T-helper 2 cell treated with Interferon-gamma antibody and Interleukin-4, amounts not matched to agents 5 μg/mL and 100 μg/mL, for 36 hours (primary cell): ENCODE measurements around the gene NSMCE4A.
"Not testable (repeated sequence)": the region's sequence is repeated elsewhere in the genome, so short reads cannot be mapped to it uniquely, and the experiment has no call there.

Experiments used
- DNase-seq: peaks from one replicate; pipeline ENCODE4 v3.0.0; 2021; ENCODE audit warnings: low spot score
- H3K27ac Mint-ChIP-seq: one replicate; pipeline ENCODE4 v1.8.0; 2021; ENCODE audit warnings: mild to moderate bottlenecking, mixed read lengths
- H3K27me3 Mint-ChIP-seq: one replicate; pipeline ENCODE4 v1.8.0; 2021; ENCODE audit warnings: low read depth, mixed read lengths
- H3K36me3 Mint-ChIP-seq: one replicate; pipeline ENCODE4 v1.8.0; 2021; ENCODE audit warnings: low read depth, mixed read lengths
- H3K4me1 Mint-ChIP-seq: one replicate; pipeline ENCODE4 v1.8.0; 2021; ENCODE audit warnings: low read depth, mixed read lengths
- H3K4me3 Mint-ChIP-seq: one replicate; pipeline ENCODE4 v1.8.0; 2022; ENCODE audit warnings: mild to moderate bottlenecking, moderate library complexity, mixed read lengths
- H3K9me3 Mint-ChIP-seq: one replicate; pipeline ENCODE4 v1.8.0; 2021; ENCODE audit warnings: mixed read lengths

NSMCE4A gene

DNA sequence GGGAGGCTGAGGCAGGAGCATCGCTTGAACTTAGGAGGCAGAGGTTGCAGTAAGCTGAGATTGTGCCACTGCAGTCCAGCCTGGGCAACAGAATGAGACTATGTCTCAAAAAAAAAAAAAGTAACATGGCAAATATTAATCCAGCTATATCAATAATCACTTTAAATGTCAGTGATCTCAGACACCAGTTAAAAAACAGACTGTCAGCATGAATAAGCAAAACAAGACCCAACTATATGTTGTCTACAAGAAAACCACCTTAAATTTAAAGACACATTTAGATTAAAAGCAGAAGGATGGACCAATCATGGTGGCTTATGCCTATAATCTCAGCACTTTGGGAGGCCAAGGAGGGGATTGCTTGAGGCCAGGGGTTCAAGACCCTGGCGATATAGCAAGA is 38.7 kb downstream of the NSMCE4A start:
- peaks cover 18% of the 10 kb centered on the region for H3K27me3 Mint-ChIP-seq
- H3K4me1 Mint-ChIP-seq = peaks cover 2% of the 10 kb centered on the region
- no peak for DNase-seq
- H3K27ac Mint-ChIP-seq = no peak overlapping the region
- no peaks in the 10 kb centered on the region for H3K9me3 Mint-ChIP-seq
- H3K4me3 Mint-ChIP-seq = no peak overlapping the region
- H3K36me3 Mint-ChIP-seq = no peaks in the 10 kb centered on the region

DNA sequence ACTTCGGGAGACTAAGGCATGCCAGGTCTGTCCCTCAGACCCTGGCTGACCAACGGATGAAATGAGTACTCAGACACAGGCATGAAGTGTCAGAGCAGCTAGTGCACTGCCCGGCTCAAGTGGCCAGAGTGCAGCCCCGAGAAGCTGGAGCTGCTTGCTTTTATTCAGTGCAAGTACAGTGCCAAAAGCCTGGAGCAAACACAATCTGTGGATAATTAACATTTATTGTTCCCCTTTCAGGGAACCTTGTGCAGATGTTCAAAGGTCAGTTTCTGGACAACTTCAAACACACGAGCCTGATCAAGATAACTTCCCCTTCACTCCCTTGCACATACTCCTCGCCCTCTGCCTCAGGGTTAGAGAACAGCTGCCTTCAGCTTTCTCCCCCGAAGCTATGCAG is 39.3 kb downstream of the NSMCE4A start:
- peaks cover 15% of the 10 kb centered on the region for H3K27me3 Mint-ChIP-seq
- H3K4me3 Mint-ChIP-seq = no peak overlapping the region
- no peaks in the 10 kb centered on the region for H3K9me3 Mint-ChIP-seq
- H3K27ac Mint-ChIP-seq = no peak overlapping the region
- no peaks in the 10 kb centered on the region for H3K36me3 Mint-ChIP-seq
- no peak for DNase-seq
- peaks cover 2% of the 10 kb centered on the region for H3K4me1 Mint-ChIP-seq

DNA sequence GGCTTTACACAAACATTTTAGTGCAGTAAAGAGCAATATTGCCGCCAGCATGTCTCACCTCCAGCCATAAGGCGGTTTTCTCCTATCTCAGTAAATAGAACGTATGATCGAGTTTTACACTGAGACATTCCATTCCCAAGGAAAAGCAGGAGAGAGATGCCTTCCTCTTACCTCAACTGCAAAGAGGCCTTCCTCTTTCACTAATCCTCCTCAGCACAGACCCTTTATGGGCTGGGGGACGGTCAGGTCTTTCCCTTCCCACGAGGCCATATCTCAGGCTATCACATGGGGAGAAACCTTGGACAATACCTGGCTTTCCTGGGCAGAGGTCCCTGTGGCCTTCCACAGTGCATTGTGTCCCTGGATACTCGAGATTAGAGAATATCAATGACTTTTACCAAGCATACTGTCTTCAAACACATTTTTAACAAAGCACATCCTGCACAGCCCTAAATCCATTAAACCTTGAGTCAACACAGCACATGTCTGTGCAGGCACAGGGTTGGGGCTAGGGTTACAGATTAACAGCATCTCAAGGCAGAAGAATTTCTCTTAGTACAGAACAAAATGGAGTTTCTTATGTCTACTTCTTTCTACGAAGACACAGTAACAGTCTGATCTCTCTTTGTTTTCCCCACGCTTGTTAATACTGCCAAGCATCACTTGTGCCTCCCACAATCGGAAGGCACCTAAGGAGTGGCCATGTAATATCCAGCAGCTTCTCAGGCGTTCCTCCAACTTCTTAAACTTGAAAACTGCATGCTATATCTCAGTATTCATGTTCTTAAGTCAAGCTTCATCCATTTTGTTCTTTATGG is 44.5 kb downstream of the NSMCE4A start:
- not testable (repeated sequence) for H3K27me3 Mint-ChIP-seq, H3K27ac Mint-ChIP-seq, H3K9me3 Mint-ChIP-seq, H3K4me3 Mint-ChIP-seq, H3K36me3 Mint-ChIP-seq, DNase-seq
- peaks cover 13% of the 10 kb centered on the region for H3K4me1 Mint-ChIP-seq

DNA sequence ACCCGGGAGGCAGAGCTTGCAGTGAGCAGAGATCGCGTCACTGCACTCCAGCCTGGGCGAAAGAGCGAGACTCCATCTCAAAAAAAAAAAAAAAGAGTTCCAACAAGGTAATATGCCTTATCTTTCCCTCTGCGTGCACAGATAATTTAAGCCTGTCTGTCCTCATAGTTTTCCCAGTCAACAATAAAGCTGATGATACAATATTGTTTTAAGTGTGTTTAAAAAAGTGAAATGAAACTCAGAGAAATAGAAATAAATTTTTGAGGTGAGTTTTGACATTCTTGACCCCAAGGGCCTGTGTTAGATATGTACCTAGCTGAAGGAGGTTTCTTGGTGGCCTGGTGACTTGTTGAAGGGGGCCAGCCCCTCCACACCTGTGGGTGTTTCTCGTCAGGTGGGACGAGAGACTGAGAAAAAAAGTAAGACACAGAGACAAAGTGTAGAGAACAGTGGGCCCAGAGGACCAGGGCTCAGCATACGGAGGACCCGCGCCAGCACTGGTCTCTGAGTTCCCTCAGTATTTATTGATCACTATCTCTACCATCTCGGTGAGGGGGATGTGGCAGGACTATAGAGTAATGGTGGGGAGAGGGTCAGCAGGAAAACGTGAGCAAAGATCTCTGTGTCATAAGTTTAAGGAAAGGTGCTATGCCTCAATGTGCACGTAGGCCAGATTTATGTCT is 45.3 kb downstream of the NSMCE4A start:
- H3K27ac Mint-ChIP-seq = peak overlapping the region; percentile 41
- H3K36me3 Mint-ChIP-seq, H3K9me3 Mint-ChIP-seq: not testable (repeated sequence)

DNA sequence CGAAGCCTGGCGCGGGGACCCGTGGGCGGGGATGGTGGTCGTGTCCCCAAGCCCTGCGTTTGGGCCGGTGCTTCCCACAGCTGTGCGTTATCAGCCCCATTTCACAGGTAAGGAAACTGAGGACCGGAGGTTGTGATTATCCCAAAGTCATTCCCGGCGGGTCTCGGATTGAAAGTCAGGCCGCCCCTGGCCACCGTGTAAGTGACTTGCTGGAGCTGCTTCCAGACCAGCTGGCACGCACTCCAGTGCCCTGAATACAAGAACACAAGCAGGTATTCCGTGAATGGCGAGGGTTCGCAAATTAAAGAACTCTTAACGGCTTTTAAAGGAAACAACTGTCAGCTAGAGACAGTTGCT is 46.5 kb downstream of the NSMCE4A start:
- peak; percentile 8 for DNase-seq
- Mint-ChIP-seq H3K27ac (peak overlapping the region; percentile 98), H3K9me3 (no peaks in the 10 kb centered on the region), H3K4me1 (peaks cover 16% of the 10 kb centered on the region), H3K27me3 (no peaks in the 10 kb centered on the region), H3K4me3 (peak overlapping the region; percentile 86), H3K36me3 (peaks cover 1% of the 10 kb centered on the region)

More for the DNA sequence above, 45.3 kb downstream of the NSMCE4A start:
- peaks cover 16% of the 10 kb centered on the region for H3K4me1 Mint-ChIP-seq
- H3K4me3 Mint-ChIP-seq = peak overlapping the region; percentile 61
- not testable (repeated sequence) for DNase-seq, H3K27me3 Mint-ChIP-seq

DNA sequence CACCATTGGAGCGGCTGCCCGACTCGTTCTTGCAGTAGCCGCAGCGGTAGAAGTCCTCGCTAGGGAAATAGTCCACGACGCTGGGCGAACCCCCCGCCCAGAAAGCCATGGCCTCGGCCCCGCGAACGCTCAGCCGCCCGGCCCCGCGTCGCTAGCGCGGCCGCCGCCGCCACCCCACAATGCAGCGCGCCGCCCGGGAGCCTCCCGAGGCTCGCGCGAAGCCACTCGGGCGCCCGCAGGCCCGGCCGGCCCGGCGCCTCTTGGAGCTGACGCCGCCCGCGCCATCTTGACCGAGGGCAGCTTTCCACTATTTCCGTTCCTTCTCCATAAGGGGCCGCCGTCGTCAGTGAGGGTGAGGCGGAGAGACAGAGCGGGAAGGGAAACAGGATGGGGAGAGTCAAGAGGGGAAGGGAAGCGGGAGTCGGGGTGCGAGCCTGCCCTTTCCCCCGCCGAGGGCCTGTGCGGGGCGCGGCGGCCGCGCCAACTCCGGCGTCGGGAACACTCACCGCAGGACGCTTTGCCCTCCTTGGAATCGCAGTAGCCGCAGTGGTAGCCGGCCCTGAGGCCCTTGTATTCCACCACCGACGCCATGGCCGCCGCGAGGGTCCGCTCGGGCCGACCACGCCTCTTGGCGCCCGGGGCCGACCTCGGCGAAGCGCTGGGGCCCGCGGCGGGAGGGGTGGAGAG is 47.0 kb downstream of the NSMCE4A start, which contains the start of gene ATE1:
ATE1 (minus strand) TSS at position 191 of the 687 bp plus-strand sequence; CDS start at position 109, 82 bp downstream.
- peak; percentile 81 for DNase-seq
- peak within 1 kb of the TSS; percentile 90 for H3K4me3 Mint-ChIP-seq
- H3K27ac Mint-ChIP-seq = peak within 1 kb of the TSS; percentile 98
- H3K9me3 Mint-ChIP-seq = no peaks in the 10 kb centered on the region
- peaks cover 3% of the 10 kb centered on the region for H3K36me3 Mint-ChIP-seq
- H3K27me3 Mint-ChIP-seq = no peaks in the 10 kb centered on the region
- peaks cover 16% of the 10 kb centered on the region for H3K4me1 Mint-ChIP-seq

DNA sequence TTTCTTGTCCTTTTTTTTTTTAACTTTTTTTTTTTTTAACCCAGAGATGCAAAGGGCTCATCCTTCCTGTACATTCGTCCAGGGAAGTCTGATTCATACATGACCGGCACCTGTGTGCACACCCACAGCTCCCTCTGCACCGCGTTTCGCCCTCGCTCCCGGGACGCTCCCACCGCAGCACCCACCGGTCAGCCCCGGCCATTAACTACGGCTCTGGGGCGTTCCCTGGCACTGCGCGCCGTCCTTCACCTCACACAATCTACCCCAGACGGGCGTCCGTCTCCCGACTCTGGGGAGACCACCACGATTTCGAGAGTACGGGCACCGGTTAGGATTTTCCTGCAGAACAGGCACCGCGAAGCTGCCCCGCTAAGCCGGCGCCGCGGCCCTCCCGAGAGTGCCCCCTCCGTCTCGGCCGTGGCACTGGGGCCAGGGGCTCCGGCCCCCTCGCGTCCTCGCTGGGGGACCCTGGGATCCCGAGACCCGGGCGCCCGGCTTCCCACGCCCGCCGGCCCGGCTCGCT is 47.6 kb downstream of the NSMCE4A start:
- Mint-ChIP-seq H3K27ac (peak overlapping the region; percentile 84), H3K36me3 (peaks cover 8% of the 10 kb centered on the region), H3K9me3 (no peaks in the 10 kb centered on the region), H3K4me1 (peaks cover 16% of the 10 kb centered on the region), H3K27me3 (no peaks in the 10 kb centered on the region), H3K4me3 (peak overlapping the region; percentile 80)
- peak; percentile 56 for DNase-seq

DNA sequence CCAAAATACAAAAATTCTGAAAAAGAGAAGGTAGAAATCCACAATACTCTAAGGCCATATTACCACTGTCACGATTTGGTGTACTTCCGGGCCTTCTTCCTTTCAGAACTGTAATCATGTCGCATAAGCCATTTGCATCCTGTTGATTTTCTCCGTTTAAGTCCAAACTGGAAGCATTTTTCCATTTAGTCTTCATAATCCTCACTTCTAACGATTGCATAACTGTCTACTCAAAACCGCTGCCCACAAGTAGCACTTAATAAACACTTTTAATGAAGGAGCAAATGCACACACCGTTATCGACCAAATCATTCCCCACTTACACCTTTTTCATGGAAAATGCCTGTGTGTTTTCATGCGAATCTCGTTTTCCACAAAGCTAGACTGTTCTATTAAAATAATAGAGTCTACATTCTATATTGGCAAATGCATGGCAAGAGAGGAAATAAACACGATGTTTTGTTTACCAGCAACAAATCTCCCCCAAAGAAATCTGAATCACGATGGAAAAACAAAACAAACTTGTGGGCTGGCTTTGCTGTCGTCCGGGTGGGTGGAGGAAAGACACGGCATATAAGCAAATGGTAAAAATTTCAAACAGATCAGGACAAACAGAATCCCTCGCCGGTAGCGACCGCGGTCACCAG is 48.2 kb downstream of the NSMCE4A start:
- H3K9me3 Mint-ChIP-seq = no peaks in the 10 kb centered on the region

DNA sequence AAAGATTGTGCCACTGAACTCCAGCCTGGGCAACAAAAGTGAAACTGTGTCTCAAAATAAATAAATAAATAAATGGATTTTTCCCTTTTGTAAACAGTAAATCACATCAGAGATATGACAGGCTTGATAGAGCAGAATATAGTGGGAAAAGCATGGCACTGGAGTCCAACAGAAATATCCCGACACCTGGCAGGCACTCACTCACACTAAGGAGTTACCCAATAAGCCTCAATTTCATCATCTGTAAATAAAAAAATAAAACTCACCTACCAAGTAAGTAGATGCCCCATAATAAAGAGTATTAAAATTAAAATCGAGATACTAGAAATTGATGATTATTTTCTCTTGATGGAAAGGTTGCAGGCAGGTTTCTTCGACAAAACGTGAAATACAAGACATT is 48.9 kb downstream of the NSMCE4A start:
- Mint-ChIP-seq H3K27ac (no peak overlapping the region), H3K4me1 (peaks cover 14% of the 10 kb centered on the region), H3K36me3 (peaks cover 8% of the 10 kb centered on the region), H3K27me3 (no peaks in the 10 kb centered on the region), H3K4me3 (peak overlapping the region; percentile 12), H3K9me3 (no peaks in the 10 kb centered on the region)
- DNase-seq = no peak

More for the DNA sequence above, 48.2 kb downstream of the NSMCE4A start:
- no peak for DNase-seq
- Mint-ChIP-seq H3K4me3 (peak overlapping the region; percentile 80), H3K36me3 (peaks cover 8% of the 10 kb centered on the region), H3K27ac (peak overlapping the region; percentile 84), H3K4me1 (peaks cover 15% of the 10 kb centered on the region), H3K27me3 (no peaks in the 10 kb centered on the region)

DNA sequence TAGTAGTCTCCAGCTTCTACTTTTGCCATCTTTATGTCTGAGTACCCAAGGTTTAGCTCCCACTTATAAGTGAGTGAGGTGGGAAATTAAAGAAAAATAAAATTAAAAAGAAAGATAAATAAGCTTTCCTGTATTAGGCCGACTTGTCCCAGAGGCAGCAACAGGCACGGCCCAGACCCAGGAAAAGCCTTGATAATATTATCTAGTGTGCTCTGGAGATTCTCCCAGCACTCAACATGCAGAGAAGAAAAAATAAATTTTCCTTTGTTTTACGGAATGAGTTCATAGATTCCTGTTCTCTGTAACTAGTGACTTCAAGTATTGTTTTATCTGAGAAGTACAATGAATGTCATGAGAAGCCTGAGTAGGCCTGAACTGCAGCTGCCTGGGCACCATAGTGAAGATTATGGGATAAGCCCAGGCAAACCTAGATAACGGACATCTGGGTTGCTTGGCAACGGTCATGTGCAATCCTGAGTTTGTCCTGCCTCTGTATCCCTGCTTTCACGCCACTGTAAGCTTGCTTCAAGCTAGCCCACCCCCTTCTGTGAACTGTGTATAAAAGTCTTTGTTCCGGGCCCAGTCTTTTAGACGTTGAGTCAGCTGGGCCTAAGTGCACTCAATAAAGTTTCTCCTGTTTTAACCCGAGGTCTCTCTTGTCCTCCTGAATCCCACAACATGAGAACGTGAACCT is 53.6 kb downstream of the NSMCE4A start:
- peaks cover 28% of the 10 kb centered on the region for H3K36me3 Mint-ChIP-seq
- H3K9me3 Mint-ChIP-seq = no peaks in the 10 kb centered on the region
- no peak for DNase-seq
- H3K27ac Mint-ChIP-seq = no peak overlapping the region
- H3K4me3 Mint-ChIP-seq = no peak overlapping the region
- no peaks in the 10 kb centered on the region for H3K27me3 Mint-ChIP-seq
- peaks cover 9% of the 10 kb centered on the region for H3K4me1 Mint-ChIP-seq

DNA sequence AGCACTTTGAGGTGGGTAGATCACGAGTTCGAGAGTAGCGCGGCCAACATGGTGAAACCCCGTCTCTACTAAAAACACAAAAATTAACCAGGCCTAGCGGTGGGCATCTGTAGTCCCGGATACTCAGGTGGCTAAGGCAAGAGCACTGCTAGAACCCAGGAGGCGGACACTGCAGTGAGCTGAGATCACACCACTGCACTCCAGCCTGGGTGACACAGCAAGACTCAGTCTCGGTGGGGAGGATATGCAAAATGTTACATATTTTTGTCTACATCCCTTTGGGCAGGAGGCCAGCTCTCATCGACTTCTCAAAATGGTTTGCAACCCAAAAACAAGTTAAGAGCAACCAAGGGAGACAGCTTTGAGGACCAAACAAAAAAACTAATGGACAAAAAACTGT is 55.4 kb downstream of the NSMCE4A start:
- Mint-ChIP-seq H3K4me3 (no peak overlapping the region), H3K27ac (no peak overlapping the region), H3K4me1 (peaks cover 7% of the 10 kb centered on the region), H3K9me3 (no peaks in the 10 kb centered on the region), H3K27me3 (no peaks in the 10 kb centered on the region), H3K36me3 (peaks cover 30% of the 10 kb centered on the region)
- no peak for DNase-seq

DNA sequence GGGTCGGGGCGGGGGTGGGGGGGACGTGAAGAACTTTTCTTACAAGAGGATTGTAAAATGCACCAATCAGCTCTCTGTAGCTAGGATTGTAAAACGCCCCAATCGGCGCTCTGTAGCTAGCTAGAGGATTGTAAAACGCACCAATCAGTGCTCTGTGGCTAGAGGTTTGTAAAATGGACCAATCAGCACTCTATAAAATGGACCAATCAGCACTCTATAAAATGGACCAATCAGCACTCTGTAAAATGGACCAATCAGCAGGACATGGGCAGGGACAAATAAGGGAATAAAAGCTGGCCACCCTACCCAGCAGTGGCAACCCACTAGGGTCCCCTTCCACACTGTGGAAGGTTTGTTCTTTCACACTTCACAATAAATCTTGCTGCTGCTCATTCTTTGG is 56.2 kb downstream of the NSMCE4A start:
- not testable (repeated sequence) for H3K9me3 Mint-ChIP-seq, H3K4me3 Mint-ChIP-seq, H3K4me1 Mint-ChIP-seq, H3K27ac Mint-ChIP-seq, DNase-seq, H3K27me3 Mint-ChIP-seq
- H3K36me3 Mint-ChIP-seq = peaks cover 34% of the 10 kb centered on the region

DNA sequence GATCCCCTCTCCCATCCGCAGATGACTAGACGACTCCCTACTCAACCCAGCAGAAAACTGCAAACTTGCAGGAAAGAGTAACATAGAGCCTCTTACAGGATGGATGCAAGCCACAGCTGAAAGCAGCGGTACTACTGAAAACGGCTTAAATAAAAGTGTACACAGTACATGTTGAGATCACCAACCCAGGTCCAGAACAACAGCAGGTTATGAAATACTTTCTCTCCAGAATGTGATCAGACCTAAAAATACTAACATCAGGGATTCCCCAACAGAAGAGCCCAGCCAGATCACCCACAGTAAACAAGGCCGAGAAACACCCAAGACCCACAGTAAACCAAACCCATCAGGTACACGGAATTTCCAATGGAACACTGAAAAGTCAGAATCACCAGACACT is 60.4 kb downstream of the NSMCE4A start:
- no peaks in the 10 kb centered on the region for H3K27me3 Mint-ChIP-seq
- no peak for DNase-seq
- no peaks in the 10 kb centered on the region for H3K9me3 Mint-ChIP-seq
- peaks cover 10% of the 10 kb centered on the region for H3K4me1 Mint-ChIP-seq
- H3K36me3 Mint-ChIP-seq = peaks cover 41% of the 10 kb centered on the region
- H3K4me3 Mint-ChIP-seq = no peak overlapping the region
- H3K27ac Mint-ChIP-seq = no peak overlapping the region
